HG03060 (cell line): ENCODE data around the gene CSRNP3.
A peak's percentile ranks its signal among the peaks of the same experiment; 100 is the strongest.

ENCODE experiments used
- ATAC-seq: cut with Tn5 transposase; IDR thresholded peaks from one replicate; pipeline ENCODE4 v1.9.1; 2021; ENCODE audit warnings: low read depth, moderate number of reproducible peaks; ENCODE audit not compliant: unreplicated experiment

CSRNP3 gene

DNA sequence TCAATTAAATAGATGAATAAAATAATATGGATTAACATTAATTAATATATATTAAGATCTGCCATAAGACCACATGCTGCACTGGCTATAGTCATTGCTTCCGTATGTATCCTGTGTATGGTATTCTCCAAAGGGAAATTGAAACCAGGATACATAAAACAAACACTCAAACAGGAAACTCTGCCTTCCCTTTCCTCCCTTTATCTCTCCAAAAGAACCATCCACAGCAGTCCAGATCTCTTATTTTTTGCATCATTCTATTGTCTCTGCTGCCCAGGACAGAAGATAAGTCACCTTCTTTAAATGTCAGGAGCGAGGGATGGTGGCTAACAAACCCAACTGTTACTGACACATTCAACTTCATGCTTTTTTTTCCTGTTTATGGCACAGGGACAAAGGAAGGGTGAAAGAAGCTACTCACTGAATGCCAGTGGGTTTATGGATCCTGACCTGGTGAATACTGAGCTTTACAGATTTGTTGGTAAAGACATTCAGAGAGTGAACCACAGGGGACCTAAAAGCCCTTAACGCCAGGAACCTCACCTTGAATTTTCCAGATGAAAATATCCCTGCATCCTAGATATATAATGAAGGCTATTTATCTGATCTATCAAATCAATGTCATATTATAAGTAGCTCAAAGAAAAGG lies 67.5 kb downstream of the CSRNP3 start:
- ATAC-seq, result no peak

DNA sequence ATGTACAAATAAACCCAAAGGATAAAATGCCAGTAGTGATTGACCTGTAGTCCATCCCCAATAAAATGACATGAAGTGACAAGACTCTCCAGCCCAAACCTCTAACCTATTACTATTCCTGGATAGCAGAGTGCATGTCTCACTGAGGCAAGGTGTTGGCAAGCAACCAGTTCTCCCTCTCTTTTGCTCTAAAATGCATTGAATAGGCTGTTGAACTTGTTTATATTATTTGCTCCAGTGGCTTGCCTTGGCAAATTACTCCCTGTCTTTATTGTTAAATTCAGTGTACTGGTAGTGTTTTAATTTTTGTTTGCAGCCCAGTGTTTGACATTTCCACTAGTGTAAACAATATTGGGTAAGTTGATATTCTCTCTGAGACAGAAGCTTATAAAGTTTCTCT lies 70.5 kb downstream of the CSRNP3 start:
- no peak for ATAC-seq

DNA sequence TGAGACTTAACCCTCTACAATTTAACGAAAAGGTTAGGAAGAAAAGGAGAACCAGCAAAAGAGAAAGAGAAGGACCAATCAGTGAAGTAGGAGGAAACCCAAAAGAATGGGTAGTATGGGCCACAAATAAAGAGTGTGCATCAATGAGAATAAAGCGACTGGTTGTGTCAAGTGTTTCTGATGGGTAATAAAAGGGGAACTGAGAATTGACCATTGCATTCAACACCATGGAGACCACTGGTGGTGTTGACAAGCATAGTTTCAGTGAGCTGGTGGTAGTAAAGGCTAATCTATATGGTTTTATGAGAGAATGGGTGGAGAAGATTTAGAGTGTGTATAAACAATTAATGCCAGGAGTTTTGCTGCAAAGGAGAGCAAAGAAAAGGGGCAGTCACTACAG lies 75.4 kb downstream of the CSRNP3 start:
- ATAC-seq, result peak; percentile 88

DNA sequence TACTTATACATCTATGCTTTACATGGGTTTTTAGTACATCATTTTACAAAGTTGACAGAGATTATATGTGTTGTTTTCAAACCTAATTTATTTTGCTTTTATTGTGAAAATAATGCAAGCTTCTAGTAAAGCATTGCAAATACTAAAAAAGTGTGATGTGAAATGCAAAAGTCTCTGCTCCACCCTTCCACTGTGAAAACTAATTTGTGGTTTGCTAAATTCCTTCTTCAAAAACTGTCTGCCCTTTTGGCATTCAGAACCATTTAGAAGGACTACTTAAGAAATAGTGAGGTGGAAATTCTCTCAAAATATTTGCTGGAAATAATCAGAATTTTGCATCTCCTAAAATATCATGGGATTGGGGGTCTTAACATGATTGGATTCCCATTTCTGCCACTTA lies 78.4 kb downstream of the CSRNP3 start:
- no peak for ATAC-seq

DNA sequence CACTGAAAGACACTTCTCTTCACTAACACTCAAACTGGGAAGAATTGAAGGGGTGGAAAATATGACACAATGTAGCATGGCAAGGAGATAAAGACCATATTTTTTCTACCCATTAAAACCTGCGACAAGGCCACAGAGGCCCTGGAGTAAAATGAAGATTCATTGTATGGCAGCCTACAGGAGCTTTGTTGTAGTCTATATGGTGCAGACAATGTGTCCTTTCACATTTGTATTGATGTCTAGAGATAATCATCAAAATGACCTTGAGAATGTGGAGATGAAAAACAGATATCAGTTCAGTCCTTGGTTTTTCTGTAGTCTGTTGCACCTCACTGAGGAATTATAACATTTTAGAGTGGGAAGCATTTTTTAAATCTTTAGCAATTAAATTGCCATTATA lies 80.1 kb downstream of the CSRNP3 start:
- no peak for ATAC-seq

DNA sequence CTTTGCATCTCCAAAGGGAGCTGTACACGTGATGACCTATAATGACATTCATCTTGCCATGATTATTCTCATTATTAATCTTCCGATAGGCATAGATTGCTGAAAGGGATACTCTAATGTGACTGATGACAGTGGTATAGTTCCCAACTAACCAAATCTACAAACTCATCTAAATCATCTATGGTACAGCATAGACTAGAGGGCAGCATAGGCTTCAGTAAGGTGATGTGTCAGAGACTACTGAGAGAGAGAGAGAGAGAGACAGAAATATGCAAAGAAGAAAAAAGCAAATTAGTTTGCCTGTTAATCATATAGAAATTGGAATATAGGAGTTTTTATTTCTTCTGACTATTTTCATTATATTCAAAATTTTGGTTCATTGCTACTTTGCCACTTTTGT lies 89.3 kb downstream of the CSRNP3 start:
- ATAC-seq, result no peak

DNA sequence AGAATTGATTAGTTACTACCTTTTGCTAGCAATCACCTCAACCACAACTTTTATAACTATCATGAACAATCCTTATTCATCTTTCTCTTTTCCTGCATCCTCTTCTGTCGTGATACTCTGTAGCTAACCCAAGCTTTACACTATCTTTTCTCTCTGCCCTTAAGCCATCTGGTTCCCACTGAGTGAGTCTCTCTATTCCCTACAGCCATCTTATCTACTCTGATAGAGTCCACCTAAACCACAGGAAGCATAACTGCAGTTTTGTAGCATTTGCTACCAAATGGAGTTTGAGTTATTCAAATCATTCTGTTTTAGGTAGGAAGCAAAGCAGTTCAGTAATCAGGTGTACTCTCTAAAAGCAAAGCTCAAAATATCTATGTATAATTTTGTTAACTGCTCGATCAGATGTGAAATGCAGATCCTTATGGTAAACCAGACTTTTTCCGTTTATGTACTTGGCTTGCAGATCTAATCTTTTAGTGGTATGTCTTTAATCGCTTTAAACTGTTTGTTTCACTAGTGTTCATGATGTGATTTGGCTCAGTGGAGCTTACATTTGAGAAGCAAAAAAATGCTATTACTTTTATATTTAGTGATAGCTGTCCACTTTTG lies 91.0 kb downstream of the CSRNP3 start:
- ATAC-seq, result no peak

DNA sequence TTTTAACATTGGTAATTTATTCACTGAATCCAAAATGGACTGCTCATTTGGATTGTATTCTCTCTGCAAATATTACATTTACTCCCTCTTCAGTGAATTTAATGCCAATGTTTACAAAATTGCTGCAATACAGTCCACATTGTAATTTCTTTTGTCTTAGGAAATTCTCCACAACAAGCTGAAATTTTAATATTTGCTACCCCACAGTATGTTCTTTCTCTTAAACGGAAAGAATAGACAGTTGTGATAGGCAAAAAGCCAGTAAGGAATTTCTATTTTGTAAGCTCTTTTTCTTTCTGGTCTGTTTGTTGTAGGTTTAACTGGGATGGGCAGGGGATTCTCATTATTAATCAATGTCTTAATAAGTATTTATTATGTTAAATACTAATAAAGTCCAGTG lies 92.0 kb downstream of the CSRNP3 start:
- no peak for ATAC-seq

DNA sequence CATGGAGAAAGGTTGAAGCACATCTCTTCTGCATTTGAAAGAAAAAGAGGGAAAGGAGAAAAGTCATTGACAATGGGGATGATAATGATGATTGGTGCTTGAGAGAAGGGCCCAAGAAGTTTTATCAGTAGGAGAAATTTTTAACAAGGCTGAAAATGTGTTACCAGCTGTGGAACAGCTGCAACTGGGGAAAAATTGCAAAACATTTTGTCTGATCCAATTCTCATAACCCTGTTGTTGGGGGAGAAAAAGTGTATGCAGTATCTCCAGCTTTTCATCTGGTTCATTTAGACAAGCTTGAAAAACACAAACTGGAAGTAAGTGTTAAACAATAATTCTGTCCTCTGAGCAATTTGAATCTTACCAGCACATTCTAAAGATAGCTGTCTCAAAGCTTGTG lies 92.7 kb downstream of the CSRNP3 start:
- no peak for ATAC-seq

DNA sequence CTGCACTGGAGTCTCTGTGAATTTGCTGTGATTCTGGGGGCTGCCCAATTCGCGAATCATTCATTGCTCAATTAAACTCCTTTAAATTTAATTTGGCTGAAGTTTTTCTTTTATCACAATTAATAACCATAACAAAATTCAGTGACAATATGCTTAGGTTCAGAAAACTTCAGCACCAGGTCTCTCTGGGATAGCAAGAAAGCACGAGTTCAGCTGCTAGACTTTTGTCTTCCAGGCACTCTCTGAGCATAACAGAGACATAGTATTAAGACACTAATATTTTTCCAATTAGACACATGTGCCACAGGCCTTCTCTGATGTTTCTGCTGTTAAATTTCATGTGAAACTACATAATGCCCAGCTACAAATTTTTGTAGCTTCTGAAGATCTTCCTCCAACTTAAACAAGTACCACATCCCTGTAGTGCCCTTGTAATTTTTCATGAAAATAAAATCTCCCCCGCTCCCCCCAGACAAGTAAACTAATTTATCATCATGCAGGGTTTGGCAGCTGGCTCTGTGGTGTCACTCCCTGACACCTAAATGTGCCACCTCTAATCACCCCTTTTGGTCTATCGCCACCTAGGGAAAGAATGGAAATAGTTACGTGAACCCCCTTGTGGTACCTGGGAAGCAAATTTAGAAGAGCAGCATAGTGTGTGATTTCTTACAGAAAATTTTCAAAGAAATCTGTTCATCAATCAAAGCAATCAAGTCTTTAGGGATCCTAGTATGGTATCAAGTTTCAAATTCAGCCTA lies 94.1 kb downstream of the CSRNP3 start:
- ATAC-seq, result peak; percentile 49

DNA sequence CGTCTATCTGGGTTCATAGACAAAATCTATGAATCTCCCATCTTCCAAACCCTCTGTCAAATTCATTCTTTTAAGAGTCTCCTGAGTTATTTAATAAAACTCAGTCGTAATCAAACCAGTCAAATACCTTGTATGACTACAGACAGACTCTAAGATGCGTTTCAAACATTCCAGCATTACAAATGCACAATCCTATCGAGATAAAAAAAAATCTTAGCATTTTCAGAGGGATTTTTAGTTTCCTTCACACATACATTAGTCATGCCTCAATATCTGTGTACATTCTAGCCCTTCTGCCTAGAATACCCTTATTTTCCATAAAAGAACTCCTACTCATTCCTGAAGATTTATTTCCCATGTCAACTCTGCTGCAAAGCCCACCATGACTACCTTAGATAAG lies 96.5 kb downstream of the CSRNP3 start:
- ATAC-seq, result no peak

DNA sequence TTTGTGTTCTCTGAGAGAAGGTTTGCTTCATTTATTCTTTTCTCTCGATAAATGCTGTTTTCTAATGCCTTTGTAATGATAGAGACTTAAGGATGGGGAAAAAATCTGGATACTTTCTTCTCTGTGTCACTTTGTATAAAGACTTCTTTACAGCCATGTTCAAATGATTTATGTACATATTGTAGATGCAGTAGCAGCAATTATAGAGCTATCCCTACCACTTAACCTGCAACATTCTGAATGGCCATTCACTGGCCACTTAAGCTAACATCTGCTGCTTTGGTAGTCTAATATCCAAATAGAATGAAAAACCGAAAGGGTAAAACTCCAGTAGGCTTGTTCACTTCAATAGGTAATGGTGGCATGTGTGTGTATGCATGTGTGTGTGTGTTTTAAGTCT lies 97.8 kb downstream of the CSRNP3 start:
- no peak for ATAC-seq

DNA sequence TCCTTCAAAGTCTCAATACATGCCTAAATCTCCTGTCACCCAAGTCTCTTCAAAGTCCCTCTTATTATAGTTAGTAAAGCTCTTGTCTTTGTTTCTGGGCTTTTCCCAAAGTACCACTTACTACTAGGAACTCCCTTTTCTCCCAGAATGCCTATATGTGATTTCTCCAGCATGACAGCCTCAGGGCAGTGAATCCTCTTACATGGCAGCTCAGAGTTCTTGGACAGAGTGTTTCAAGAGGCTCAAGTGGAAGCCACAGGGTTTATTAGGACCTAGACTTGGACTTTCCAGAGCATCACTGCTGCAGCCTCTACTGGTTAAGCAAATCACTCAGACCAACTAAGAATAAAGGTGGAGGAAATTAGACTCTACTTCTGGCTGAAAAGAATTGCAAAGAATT lies 98.9 kb downstream of the CSRNP3 start:
- no peak for ATAC-seq

DNA sequence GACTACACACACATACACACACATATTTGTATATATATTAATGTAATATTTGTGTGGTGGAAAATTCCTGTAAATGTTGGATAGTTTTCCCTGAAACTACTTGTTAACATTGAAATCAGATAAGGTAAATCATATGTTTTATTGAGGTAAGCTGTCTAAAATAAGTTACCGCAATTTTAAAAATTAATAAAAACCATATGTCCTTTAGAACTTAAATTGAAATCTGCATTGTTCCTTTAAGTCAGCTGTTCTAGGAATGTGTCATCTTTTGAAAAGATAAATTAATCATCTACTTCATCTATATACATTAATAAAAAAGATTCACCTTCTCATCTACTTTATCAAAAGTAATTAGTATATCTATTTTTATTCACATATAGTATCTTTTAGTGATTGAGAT lies 102.0 kb downstream of the CSRNP3 start:
- ATAC-seq, result no peak

DNA sequence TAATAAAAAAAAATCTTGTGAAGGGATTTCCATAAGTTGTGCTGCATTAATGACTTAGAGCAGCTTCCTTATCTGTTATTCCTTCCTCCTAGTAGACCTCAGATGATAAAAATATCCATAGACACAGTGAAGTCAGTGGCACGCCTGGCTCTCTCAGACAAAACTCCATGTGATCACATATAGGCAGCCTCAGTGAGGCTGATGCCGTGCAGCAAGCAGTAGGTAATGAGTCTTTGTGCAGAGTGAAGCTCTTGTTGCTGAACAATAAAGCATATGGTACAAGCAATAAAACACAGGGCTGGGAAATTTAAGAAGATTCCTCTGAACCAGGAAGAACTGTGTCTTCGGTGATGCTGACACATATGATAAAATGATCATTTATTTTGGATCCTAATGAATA lies 102.7 kb downstream of the CSRNP3 start:
- ATAC-seq, result no peak

DNA sequence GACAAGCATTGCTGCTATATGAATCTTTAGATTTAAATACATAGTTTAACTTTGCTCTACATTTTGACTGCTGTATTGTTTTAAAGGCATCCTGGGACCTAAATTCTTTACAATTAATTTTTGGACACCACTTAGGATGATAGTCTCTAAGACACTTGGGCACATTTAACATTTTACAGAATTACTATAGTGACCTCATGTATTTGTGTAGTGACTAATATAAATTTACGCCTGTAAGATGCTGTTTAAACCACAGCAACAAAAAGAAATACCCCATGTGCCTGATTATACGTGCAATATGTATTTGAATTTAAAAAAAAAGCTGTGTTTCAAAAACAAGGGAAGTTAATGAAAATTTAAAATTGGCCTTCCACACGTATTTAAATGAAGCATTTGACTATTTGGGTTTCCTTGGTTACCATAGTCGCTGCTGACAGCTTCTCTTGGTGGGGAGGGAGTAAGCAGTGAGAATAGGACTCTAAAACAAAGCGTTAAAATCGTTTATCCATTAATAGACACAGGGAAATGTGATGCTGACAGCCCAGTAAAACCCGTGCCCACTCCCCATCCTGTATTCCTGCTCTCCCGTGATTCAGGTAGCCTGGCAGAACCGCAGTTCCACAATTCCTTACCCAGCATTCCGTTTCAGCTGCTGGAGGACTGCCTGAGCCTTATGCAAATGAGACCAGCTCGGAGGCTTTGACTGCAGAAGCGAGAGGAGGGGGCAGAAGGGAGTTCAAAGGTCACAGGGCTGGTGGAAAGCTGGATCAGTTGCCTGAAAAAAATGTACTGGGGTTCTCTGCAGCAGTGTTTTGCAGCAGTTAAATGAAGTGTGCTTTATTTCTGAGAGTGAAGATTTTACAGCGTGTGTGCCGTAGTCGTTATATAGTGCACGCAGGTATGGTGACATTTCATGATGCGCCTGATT lies 104.3 kb downstream of the CSRNP3 start:
- no peak for ATAC-seq

DNA sequence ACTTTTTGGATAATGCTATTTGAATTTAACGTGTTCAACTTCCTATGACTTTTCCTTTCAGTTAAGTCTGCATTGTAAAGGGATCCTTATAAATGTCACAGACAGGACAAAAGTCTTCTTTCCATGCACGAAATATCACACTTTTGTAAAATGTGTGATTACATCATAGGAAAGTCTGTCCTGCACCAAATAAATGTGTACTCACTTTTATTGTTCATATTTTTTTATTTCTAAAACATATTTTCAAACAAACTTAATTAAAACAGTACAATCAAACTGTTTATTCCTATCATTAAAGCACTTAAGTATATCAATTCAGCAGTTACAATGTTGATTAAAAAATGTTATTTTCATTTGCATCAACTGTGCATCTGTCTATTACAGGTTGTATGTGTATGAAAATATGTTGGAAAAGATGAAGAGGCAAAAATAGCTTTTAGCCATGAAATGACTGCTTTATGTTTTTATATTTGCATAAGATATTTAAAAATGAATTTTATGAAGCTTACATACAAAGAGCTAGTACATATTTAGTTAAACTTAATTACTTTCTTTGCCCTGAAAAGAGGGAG lies 105.6 kb downstream of the CSRNP3 start:
- ATAC-seq, result no peak

DNA sequence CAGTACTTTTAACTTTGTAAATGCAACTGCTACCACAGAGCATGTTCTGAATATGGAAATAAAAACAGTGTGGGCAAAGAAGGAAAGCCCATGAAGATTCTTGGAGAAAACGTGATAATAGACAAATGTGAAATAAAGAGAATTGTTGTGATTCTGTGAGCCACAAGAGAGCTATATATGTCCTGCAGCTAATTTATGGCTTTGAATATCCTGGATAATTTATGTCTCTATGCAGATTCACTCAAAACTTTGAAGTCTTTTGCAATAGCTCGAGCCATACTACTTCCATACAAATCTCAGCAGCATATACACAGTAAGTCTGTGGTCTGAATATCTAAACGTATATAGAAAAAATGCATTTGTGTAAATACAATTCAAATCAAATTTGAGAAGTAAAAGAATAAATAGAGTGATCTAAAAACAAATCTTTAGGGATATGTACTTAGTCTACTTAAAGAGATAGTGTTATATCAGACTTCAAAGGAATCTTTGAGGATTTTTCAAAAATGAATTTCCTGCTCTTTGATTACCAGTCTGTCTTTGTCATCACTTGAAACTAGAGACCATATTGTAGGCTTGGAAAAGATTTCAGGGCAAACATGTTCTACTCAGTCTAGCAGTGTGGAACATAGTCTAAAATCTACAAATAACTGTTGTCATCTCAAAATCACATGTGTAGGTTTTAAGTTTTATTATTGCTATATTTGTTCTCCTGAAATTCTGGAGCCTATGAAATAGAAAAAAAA lies 107.1 kb downstream of the CSRNP3 start:
- no peak for ATAC-seq

DNA sequence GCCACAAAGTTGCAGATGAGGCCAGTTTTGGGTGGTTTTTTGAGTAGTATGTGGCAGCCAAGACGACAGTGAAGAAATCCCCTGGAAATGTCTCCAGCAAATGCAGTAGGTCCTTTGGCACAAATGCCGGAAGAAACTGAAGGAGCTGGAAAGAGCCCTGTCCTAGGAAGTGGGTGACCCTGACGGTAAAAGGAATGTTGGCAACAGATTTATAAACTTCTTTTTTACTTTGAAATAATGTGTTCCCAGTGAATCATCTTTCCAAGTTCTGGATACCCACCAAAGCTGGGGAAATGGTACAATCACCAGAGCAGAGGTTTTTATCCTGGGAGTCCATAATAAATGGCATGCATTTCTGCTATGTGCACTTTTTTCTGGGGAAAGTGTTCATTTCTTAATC lies 112.9 kb downstream of the CSRNP3 start:
- ATAC-seq, result no peak
